ENCODE results near the gene MYH14. TPM values are rescaled to one million over a fixed set of nuclear protein-coding genes. Genes with fewer than 3 reads are reported as not detected.

The MYH14 gene
- total and polyA plus RNA-seq, 2 of the 13 experiments (the other 11 are each of a cell fraction or from before 2014, with no cell fraction given): 5.5 to 5.8 TPM

DNA sequence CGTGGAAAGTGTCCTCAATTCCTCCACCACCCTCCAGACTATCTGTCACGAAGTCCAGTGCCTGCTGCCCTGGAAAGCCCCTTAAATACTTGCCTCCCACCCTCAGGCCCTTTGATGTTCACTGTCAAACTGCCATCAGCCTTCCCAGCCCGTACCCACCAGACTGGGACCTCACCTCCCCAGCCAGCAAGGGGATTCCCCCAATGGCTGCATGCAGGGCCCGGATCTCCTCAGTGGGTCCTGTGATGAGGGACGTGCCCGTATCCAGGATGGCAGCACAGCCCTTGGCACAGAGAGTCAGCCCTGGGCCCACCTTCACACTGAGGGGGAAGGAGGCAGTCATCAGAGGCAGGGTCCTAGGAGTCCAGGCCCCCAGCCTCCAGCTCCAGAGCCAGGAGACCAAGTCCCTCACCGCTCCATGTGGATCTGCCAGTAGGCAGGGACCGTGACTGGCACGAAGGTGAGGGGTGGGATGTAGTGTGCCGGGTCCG is 156.0 kb downstream of the MYH14 start:
- 42% methylated on average over 8 of the region's 11 CpGs for WGBS (ENCODE audit: low lambda C conversion rate)
- DNase-seq (ENCODE audit: low spot score): no peak
- H3K9me3 ChIP-seq (ENCODE audit: low read length): no peaks in the 10 kb centered on the region
- ChIA-PET POLR2A (no interaction called here), CTCF (ENCODE audit: low intra/inter-chr PET ratio, low total read pairs) (no interaction called here)
- ATAC-seq: no peak
- no peak for FAIRE-seq
- H3K27ac ChIP-seq (ENCODE audit: extremely low read length, insufficient read depth, low read length): no peak overlapping the region
- no peak overlapping the region for H3K9ac ChIP-seq (ENCODE audit: insufficient read depth, low read depth, low read length)
- no peaks in the 10 kb centered on the region for H3K36me3 ChIP-seq (replicated peaks in 1 of 2; ENCODE audit: control insufficient read depth in 1 of 2, insufficient read depth in 2 of 2, low read length in 2 of 2)
- no peak overlapping the region for H2AFZ ChIP-seq (ENCODE audit: low read length)
- H3K4me2 ChIP-seq (ENCODE audit: low read depth, low read length): no peak overlapping the region
- no peaks in the 10 kb centered on the region for H3K79me2 ChIP-seq (ENCODE audit: insufficient read depth, low read length)
- no peak overlapping the region for H3K4me3 ChIP-seq (replicated peaks in 1 of 3; ENCODE audit: insufficient read depth in 1 of 3, low read depth in 2 of 3, low read length in 3 of 3)
- H3K27me3 ChIP-seq (ENCODE audit: control insufficient read depth in 1 of 2, insufficient read depth in 2 of 2, low read length in 2 of 2): no peaks in the 10 kb centered on the region
- BruUV-seq (replicated peaks): no TSS peak
- intact Hi-C loops (cut with micrococcal nuclease; ENCODE audit: unreplicated experiment): no loop called here
- H3K4me1 ChIP-seq (ENCODE audit: insufficient read depth, low read length): peaks cover 11% of the 10 kb centered on the region; the same call in 1 of the 2 replicates
- in situ Hi-C loops (cut with HindIII; ENCODE audit: extremely low pct_ligation_motif_present, low pct_unique_long_range_greater_than_20kb): loop anchor here (25.0 kb wide), 1 partner anchor 428 kb away; the partner anchor contains the start of gene ACP4
- no peak for TF ChIP-seq SKI (IDR thresholded peaks at IDR 0.05; ENCODE audit: partially characterized antibody)
- no peak for TF ChIP-seq TSC22D2 (CRISPR knock-in tag; IDR thresholded peaks at IDR 0.05; ENCODE audit: borderline replicate concordance)
- no peak for TF ChIP-seq NFE2 (CRISPR knock-in tag; IDR thresholded peaks at IDR 0.05)
- no peak for TF ChIP-seq ZNF724P (CRISPR knock-in tag; IDR thresholded peaks at IDR 0.05; ENCODE audit: borderline replicate concordance)
- TF ChIP-seq HMG20B (CRISPR knock-in tag; conservative IDR thresholded peaks at IDR 0.05): no peak
- TF ChIP-seq PHF5A (CRISPR knock-in tag; IDR thresholded peaks at IDR 0.05; ENCODE audit: low read depth, unreplicated experiment): no peak
- TF ChIP-seq, protein P1, sequence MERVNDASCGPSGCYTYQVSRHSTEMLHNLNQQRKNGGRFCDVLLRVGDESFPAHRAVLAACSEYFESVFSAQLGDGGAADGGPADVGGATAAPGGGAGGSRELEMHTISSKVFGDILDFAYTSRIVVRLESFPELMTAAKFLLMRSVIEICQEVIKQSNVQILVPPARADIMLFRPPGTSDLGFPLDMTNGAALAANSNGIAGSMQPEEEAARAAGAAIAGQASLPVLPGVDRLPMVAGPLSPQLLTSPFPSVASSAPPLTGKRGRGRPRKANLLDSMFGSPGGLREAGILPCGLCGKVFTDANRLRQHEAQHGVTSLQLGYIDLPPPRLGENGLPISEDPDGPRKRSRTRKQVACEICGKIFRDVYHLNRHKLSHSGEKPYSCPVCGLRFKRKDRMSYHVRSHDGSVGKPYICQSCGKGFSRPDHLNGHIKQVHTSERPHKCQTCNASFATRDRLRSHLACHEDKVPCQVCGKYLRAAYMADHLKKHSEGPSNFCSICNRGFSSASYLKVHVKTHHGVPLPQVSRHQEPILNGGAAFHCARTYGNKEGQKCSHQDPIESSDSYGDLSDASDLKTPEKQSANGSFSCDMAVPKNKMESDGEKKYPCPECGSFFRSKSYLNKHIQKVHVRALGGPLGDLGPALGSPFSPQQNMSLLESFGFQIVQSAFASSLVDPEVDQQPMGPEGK (CRISPR knock-in tag; IDR thresholded peaks at IDR 0.05): no peak
- TF ChIP-seq, protein P2, sequence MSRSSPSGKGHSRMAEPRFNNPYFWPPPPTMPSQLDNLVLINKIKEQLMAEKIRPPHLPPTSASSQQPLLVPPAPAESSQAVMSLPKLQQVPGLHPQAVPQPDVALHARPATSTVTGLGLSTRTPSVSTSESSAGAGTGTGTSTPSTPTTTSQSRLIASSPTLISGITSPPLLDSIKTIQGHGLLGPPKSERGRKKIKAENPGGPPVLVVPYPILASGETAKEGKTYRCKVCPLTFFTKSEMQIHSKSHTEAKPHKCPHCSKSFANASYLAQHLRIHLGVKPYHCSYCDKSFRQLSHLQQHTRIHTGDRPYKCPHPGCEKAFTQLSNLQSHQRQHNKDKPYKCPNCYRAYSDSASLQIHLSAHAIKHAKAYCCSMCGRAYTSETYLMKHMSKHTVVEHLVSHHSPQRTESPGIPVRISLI (CRISPR knock-in tag; IDR thresholded peaks at IDR 0.05; ENCODE audit: borderline replicate concordance): no peak
- no peak for TF ChIP-seq GABPB1 (CRISPR knock-in tag; IDR thresholded peaks at IDR 0.05)
- TF ChIP-seq, protein P3, sequence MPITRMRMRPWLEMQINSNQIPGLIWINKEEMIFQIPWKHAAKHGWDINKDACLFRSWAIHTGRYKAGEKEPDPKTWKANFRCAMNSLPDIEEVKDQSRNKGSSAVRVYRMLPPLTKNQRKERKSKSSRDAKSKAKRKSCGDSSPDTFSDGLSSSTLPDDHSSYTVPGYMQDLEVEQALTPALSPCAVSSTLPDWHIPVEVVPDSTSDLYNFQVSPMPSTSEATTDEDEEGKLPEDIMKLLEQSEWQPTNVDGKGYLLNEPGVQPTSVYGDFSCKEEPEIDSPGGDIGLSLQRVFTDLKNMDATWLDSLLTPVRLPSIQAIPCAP (CRISPR knock-in tag; IDR thresholded peaks at IDR 0.05; ENCODE audit: low read depth): no peak
- H4K20me1 ChIP-seq (ENCODE audit: insufficient read depth, low read length): no peaks in the 10 kb centered on the region

Small RNA genes lying within 50 kb of the gene (small RNA-seq; reads per million reads assigned to genes)
- gene RF00017 (ENCODE audit: insufficient read depth in 2 of 3, insufficient read length in 3 of 3, low read depth in 2 of 3, low replicate concordance in 1 of 3): 0 reads per million in 3 experiments

Other genes with a start within 250 kb of the MYH14 start
- not detected in 2 replicates for gene SIGLEC11, start 242.4 kb upstream of the MYH14 start, total RNA-seq (2016; rRNA removed; fragmentation: Illumina TruSeq; extraction: Trizol)
- gene SIGLEC11, start 242.4 kb upstream of the MYH14 start, polyA plus RNA-seq (2011; rRNA removed): not detected in 2 replicates
- gene VRK3, start 178.2 kb upstream of the MYH14 start, total RNA-seq (2016; rRNA removed; fragmentation: Illumina TruSeq; extraction: Trizol): 25.6 and 28.3 TPM in 2 replicates
- 16.8 and 23.8 TPM in 2 replicates for gene VRK3, start 178.2 kb upstream of the MYH14 start, polyA plus RNA-seq (2011; rRNA removed)
- gene ZNF473, start 177.6 kb upstream of the MYH14 start, total RNA-seq (2016; rRNA removed; fragmentation: Illumina TruSeq; extraction: Trizol): 11.9 and 13.9 TPM in 2 replicates
- gene ZNF473, start 177.6 kb upstream of the MYH14 start, polyA plus RNA-seq (2011; rRNA removed): 5.8 and 5.9 TPM in 2 replicates
- not detected in 2 replicates for gene IZUMO2, start 40.3 kb upstream of the MYH14 start, total RNA-seq (2016; rRNA removed; fragmentation: Illumina TruSeq; extraction: Trizol)
- gene IZUMO2, start 40.3 kb upstream of the MYH14 start, polyA plus RNA-seq (2011; rRNA removed): not detected in 2 replicates
- gene KCNC3, start 125.8 kb downstream of the MYH14 start, total RNA-seq (2016; rRNA removed; fragmentation: Illumina TruSeq; extraction: Trizol): 0.24 and 0.29 TPM in 2 replicates
- 1.6 and 1.7 TPM in 2 replicates for gene KCNC3, start 125.8 kb downstream of the MYH14 start, polyA plus RNA-seq (2011; rRNA removed)
- gene NAPSA, start 162.0 kb downstream of the MYH14 start, total RNA-seq (2016; rRNA removed; fragmentation: Illumina TruSeq; extraction: Trizol): not detected in 2 replicates
- not detected in 2 replicates for gene NAPSA, start 162.0 kb downstream of the MYH14 start, polyA plus RNA-seq (2011; rRNA removed)
- 11.7 and 13.5 TPM in 2 replicates for gene NR1H2, start 172.8 kb downstream of the MYH14 start, total RNA-seq (2016; rRNA removed; fragmentation: Illumina TruSeq; extraction: Trizol)
- 10.3 and 15.9 TPM in 2 replicates for gene NR1H2, start 172.8 kb downstream of the MYH14 start, polyA plus RNA-seq (2011; rRNA removed)
- gene POLD1, start 180.7 kb downstream of the MYH14 start, total RNA-seq (2016; rRNA removed; fragmentation: Illumina TruSeq; extraction: Trizol): 39.5 and 54.0 TPM in 2 replicates
- 17.4 and 18.6 TPM in 2 replicates for gene POLD1, start 180.7 kb downstream of the MYH14 start, polyA plus RNA-seq (2011; rRNA removed)
- 0.04 TPM in 1 of 2 replicates, not detected in the other for gene SPIB, start 215.3 kb downstream of the MYH14 start, total RNA-seq (2016; rRNA removed; fragmentation: Illumina TruSeq; extraction: Trizol)
- 0.04 TPM in 1 of 2 replicates, not detected in the other for gene SPIB, start 215.3 kb downstream of the MYH14 start, polyA plus RNA-seq (2011; rRNA removed)
- 0.67 TPM in 1 of 2 replicates, not detected in the other for gene MYBPC2, start 229.3 kb downstream of the MYH14 start, total RNA-seq (2016; rRNA removed; fragmentation: Illumina TruSeq; extraction: Trizol)
- gene MYBPC2, start 229.3 kb downstream of the MYH14 start, polyA plus RNA-seq (2011; rRNA removed): 0.01 TPM in 1 of 2 replicates, not detected in the other